IPS-18c (cell line): Measurements from ENCODE around the gene ATP8A2.
"Not testable (repeated sequence)": the region's sequence is repeated elsewhere in the genome, so short reads cannot be mapped to it uniquely, and the experiment has no call there.

ENCODE experiments used
- H3K4me3 ChIP-seq: 2 replicates; pipeline ENCODE4 v1.7.0; 2013; ENCODE audit warnings: low read depth, mild to moderate bottlenecking, low read length, moderate library complexity; ENCODE audit not compliant: insufficient read depth
- H3K9me3 ChIP-seq: one replicate; pipeline ENCODE4 v1.6.1; 2013; ENCODE audit warnings: mild to moderate bottlenecking, low read length, moderate library complexity; ENCODE audit not compliant: control insufficient read depth, insufficient read depth

The ATP8A2 gene

GRCh38 chr13:25930653-25931052 is 558.9 kb downstream of the ATP8A2 start:
- H3K4me3 ChIP-seq, result no peak overlapping the region
- H3K9me3 ChIP-seq, result peaks cover 2% of the 10 kb centered on the region

DNA sequence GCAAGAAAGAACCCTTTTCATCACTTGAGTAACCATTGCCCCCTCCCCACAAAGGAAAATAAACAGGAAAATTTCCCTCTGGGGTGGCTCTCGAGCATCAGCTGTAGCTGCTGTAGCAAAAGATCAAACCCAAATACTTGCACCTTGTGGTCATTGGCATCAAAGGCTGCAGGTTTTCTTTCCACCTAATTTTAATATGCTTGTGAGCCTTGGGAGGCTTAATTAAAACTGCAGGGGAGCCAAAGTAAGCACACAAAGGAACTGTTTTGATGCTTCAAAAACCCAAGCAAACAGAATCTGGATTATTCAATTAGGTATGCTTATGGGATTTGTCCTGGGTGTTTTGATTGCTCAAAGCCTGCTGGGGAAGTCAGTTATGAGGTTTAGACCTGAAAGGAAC is 560.6 kb downstream of the ATP8A2 start:
- Histone ChIP-seq H3K4me3 (no peak overlapping the region), H3K9me3 (peaks cover 2% of the 10 kb centered on the region)

DNA sequence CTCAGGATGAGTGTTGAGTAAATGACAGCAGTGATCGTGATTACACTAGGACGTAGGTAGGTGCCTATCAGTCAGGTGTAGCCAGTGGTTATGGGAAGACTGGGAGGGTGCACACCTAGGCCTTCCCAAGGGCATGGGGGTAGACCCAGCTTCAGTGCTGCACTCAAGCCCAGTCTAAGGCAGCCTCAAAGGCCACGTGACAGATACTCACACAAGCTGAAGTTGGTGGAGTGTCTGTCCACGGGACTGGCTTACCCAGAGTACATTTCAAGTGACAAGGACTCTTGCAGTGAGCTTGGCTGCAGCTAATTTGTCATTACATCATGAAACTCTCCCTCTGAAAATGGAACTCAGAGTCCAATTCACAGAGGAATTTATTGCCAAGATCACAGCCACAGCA is 561.7 kb downstream of the ATP8A2 start:
- Histone ChIP-seq H3K9me3 (peaks cover 2% of the 10 kb centered on the region), H3K4me3 (no peak overlapping the region)

- Histone ChIP-seq H3K4me3 (no peak overlapping the region), H3K9me3 (peaks cover 2% of the 10 kb centered on the region)
These were observed 562.4 kb downstream of the ATP8A2 start for GRCh38 chr13:25934127-25934526.

DNA sequence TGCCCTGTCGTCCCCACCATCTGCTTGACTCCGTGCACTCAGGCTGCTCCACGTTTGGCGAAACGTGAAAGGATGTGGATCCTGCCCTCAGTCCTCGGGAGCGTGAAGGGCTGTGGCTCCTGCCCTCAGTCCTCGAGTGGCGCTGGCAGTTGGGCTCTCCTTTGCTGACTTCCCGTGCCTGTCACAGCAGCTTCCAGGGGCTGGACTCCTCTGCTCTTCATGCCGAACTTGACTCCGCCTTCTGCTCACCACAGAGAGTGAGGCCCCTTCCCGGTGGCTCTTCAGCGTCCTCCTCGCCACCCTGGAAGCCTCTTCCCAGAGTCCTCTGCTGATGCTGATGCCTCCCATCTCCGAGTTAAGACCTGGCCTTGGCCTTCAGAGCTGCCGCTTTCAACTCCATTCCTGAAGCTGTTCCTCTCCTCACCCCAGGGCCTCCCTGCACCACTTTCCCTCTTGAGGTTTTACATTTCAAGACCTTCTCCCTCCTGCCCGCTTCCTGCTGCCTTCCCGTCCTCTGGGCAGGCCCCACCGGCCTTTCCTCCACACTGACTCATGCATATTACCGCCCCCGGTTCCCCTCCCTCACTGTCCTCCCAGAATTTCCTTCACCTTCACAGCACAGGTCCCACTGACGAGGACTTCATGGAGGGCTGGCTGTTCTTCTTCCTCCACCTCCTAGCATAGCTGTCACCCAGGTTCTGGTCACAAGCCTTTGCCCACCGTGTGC is 568.4 kb downstream of the ATP8A2 start:
- Histone ChIP-seq H3K9me3 (no peaks in the 10 kb centered on the region), H3K4me3 (no peak overlapping the region)

GRCh38 chr13:25943081-25943480 is 571.3 kb downstream of the ATP8A2 start:
- Histone ChIP-seq H3K4me3 (no peak overlapping the region), H3K9me3 (no peaks in the 10 kb centered on the region)

DNA sequence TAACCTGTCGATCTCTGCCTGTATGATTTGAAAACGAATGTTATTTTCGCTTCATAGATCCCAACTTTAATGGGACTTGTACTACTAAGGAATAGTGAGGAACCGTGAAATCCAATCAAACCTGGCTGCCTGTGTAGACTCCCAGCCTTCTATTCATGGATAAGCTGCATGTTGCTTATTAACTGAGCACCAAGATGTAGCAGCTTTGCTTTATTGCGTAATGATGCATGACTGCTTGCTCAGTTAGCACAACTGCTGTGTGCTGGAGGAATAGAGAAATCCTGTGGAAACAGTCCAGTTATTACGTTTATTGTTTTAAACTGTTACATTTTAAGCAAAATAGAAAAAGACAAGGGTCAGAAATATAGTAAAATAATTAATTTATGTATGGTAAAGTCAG is 571.9 kb downstream of the ATP8A2 start:
- Histone ChIP-seq H3K4me3 (no peak overlapping the region), H3K9me3 (no peaks in the 10 kb centered on the region)

DNA sequence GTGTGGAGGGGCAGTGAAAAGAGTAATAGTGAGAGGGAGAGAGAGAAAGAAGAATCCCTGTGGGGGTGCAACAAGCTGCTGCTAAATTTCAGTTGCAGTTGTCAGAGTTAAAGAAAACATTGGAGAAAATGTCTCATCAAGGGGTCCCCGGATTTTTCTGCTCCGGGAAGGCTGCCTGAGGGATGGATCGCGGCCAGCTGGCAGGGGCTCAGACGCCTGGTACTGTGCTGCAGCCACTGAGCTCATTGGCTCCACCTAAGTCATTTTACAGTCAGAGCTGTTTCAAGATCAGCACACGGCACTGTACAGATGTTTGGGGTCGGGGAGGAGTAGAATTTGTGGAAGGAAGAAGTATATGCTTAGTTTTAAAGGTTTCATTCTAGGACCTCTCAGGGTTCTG is 573.8 kb downstream of the ATP8A2 start:
- no peaks in the 10 kb centered on the region for H3K9me3 ChIP-seq
- no peak overlapping the region for H3K4me3 ChIP-seq

DNA sequence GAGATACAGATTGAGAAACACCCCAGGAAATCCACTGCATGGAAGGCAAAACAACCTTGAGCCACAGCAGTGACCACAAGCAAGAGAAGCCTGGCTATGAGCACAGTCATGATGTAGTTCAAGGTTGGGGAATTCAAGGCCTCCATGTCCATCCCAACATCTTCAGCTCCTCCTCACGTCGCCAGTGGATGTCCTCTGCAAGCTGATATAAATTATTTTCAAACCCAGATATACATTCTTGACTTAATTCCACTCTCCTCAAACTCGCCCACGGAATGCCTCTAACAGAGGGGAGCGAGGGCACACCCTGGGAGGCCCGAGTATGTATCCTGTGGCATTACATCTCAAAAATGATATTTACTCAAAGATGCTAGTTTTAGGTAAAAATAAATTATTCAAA is 574.5 kb downstream of the ATP8A2 start:
- Histone ChIP-seq H3K4me3 (no peak overlapping the region), H3K9me3 (peaks cover 3% of the 10 kb centered on the region)

GRCh38 chr13:25948910-25949309 is 577.1 kb downstream of the ATP8A2 start:
- Histone ChIP-seq H3K9me3 (peaks cover 3% of the 10 kb centered on the region), H3K4me3 (no peak overlapping the region)

DNA sequence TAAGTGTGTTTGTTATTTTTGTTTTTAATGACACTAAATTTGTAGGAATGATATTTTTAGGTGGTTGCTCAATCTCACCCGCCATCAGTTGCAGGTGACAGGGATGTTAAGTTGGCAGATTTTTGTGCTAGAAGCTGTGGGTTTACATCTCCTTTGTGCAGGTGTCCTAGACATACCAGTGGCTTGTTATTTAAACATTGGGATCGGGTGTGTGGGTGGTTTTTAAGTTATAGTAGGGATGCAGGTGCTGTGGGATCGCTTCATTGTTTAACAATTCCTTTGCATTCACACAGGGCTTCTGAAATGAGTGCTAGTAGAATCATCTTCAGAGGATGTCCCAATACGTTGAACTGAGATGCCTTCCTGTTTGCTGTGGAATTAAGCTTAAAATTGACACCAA is 580.1 kb downstream of the ATP8A2 start:
- Histone ChIP-seq H3K4me3 (no peak overlapping the region), H3K9me3 (peaks cover 3% of the 10 kb centered on the region)

- not testable (repeated sequence) for H3K9me3 ChIP-seq
These were observed 582.3 kb downstream of the ATP8A2 start for GRCh38 chr13:25954080-25954479.

GRCh38 chr13:25954943-25955342 is 583.2 kb downstream of the ATP8A2 start:
- H3K9me3 ChIP-seq, H3K4me3 ChIP-seq: not testable (repeated sequence)

More at GRCh38 chr13:25954080-25954479, 582.3 kb downstream of the ATP8A2 start:
- H3K4me3 ChIP-seq, result not testable (repeated sequence)

DNA sequence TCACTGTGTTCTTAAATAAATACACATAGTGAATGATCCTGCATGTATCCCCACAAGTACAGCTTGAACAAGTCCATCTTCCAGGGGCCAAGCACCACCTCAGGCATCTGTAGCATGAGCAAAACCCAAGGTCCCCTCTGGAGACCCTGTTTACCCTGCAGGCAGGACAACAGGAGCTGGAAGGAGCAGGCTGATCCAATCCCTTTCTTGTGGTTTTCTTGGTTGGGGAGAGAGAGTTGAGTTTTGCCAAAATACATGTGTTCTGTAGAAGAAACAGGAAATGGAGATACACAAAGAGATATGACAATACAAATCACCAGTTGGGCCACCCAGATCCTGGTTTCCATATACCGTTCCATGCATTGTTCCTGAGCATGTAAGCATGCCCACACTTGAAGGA is 587.2 kb downstream of the ATP8A2 start:
- Histone ChIP-seq H3K4me3 (no peak overlapping the region), H3K9me3 (no peaks in the 10 kb centered on the region)

DNA sequence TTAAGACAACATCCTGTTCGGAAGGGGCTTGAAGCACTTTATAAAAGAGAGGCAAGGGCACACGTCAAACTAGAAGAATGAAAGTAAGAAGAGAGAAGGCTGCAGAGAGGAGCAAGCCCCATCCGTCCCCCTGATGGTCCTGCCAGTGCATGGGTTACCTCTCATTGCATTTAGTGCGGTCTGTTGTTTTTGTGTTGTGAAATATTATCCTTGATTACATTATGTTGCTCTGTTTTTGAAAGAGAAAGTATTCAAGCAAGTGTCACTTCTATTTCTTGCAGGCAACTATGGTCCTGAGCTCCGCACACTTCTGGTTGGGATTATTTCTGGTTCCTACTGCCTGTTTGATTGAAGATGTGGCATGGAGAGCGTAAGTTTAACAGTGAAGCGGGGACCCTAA is 589.5 kb downstream of the ATP8A2 start:
- H3K9me3 ChIP-seq, result no peaks in the 10 kb centered on the region
- no peak overlapping the region for H3K4me3 ChIP-seq

GRCh38 chr13:25963674-25964073 is 591.9 kb downstream of the ATP8A2 start:
- H3K4me3 ChIP-seq, result no peak overlapping the region
- H3K9me3 ChIP-seq, result no peaks in the 10 kb centered on the region

GRCh38 chr13:25965596-25965995 is 593.8 kb downstream of the ATP8A2 start:
- H3K9me3 ChIP-seq, result no peaks in the 10 kb centered on the region
- no peak overlapping the region for H3K4me3 ChIP-seq

GRCh38 chr13:25966086-25966485 is 594.3 kb downstream of the ATP8A2 start:
- Histone ChIP-seq H3K4me3 (no peak overlapping the region), H3K9me3 (no peaks in the 10 kb centered on the region)

GRCh38 chr13:25967144-25967543 is 595.4 kb downstream of the ATP8A2 start:
- no peaks in the 10 kb centered on the region for H3K9me3 ChIP-seq
- H3K4me3 ChIP-seq, result no peak overlapping the region
